Left ventricle myocardium superior (tissue), 1 donor: ENCODE measurements around the gene DUOX1. TPM values are rescaled to one million over a fixed set of nuclear protein-coding genes. Genes with fewer than 3 reads are reported as not detected.
"Not testable (repeated sequence)": the region's sequence is repeated elsewhere in the genome, so short reads cannot be mapped to it uniquely, and the experiment has no call there.

Experiments used
- ATAC-seq: fragments of 200-7000 bp; cut with Tn5 transposase; one replicate; pipeline ENCODE4 v1.9.1; 2020; ENCODE audit warnings: mild to moderate bottlenecking, moderate library complexity
- DNase-seq: peaks from one replicate; pipeline ENCODE4 v3.0.0-alpha.2; 2020
- intact Hi-C: fragments of 100-400 bp; cut with micrococcal nuclease; formaldehyde crosslinking; loops from one replicate; pipeline ENCODE4 v1.11.0; 2022
- total RNA-seq: library from RNA; stranded (reverse); fragmentation: NEBNext Ultra II Directional; extraction: Animal tissue kit (Norgen Biotek cat#: 25700); gene quantifications from one replicate; pipeline ENCODE4 v1.2.1, GENCODE V29; 2021
- donor health status: DM: no; HTN: yes; CAD: no; lungs with severe emphysema.

The DUOX1 gene
- total RNA-seq, 1 donor from 2014 or later, result 0.50 TPM

- DNase-seq, ATAC-seq, intact Hi-C loops: not testable (repeated sequence)
Observed at GRCh38 chr15:45104170-45104569, 25.6 kb upstream of the DUOX1 start.

DNA sequence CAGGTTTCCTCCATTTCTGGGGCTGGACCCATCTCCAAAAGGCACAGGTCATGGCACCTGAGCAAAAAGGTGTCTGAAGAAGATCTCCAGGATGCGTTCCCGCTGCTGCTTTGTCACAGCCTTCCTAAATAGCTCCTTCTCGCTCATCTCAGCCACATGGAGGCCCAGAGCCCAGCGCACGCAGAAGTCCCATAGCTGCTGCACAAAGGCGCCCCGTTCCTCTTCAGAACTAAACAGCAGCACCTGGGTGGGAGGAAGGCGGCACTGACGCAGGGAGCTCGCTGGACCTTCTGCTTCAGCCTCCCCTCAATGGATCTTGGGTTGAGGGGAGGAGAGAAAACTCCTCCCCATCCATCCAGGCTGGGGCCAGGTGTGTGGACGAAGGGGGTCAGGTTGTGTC, 24.2 kb upstream of the DUOX1 start:
- ATAC-seq (no peak), DNase-seq (no peak)
- intact Hi-C loops, result no loop called here

DNA sequence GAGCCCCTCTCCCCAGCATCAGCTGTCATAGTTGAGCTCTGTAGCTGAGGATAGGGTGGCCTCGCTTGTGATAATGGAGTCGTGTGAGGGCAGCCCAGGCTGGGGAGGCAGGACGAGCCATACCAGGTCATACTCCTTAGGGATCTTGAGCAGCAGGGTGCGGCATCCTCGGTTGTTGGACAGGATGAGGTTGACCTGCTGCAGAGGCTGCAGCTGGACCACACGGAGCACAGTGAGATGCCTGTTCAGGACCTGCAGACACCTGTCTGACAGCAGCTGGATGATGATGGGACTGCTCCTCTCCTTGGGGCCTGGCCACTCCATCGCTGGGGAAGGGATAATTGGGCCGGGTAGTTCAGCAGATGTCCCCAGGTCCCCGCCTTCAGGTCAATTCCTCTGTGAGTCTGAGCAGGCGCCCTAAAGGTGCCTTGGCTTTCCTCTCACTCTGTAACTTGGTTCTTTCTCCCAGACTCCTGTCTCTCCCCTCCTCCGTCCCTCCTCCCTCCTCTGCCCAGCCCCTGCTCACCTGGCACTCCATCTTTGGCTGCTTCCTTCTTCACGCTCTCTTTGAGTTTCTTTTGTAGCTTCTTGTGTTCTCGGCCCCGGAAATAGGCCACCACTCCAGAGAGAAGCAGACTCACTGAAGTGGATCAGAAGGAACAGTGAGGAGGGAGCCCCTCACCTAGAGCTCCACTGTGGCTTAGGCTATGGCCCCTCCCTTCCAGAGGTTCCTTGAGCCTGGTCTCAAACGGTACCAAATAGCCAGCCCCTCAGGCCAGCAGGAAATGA, 23.6 kb upstream of the DUOX1 start:
- ATAC-seq (no peak), DNase-seq (no peak)
- intact Hi-C loops, result no loop called here

- DNase-seq (no peak), ATAC-seq (no peak)
- intact Hi-C loops, result no loop called here
Observed at GRCh38 chr15:45107941-45108630, 21.7 kb upstream of the DUOX1 start.

DNA sequence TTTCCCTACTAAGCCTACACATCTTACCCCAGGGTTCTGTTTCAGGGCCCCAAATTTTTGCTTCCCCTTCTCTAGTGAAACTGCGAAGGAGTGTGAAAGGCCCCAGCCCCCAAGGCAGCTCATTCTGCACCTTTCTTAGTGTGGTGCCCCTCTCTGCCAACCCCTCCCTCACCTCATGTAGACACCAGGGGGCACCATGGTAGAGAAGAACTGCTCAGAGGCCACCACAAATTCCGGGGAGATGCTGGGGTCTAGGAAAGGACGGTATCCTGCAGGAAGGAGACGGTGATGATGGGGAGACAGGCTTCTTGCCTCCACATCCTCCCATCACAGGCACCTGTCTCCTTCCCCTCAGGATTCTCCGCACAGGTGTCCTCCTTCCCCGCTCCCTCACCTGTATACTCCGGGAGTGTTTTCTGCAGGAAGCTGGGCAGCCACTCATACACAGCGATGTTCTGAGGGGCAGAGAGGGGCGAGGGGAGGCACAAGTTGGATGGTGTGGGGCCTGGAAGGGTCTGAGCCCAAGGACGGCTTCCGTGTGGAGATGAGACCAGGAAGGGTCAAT, 19.5 kb upstream of the DUOX1 start:
- ATAC-seq, result no peak
- intact Hi-C loops, result no loop called here
- no peak for DNase-seq

DNA sequence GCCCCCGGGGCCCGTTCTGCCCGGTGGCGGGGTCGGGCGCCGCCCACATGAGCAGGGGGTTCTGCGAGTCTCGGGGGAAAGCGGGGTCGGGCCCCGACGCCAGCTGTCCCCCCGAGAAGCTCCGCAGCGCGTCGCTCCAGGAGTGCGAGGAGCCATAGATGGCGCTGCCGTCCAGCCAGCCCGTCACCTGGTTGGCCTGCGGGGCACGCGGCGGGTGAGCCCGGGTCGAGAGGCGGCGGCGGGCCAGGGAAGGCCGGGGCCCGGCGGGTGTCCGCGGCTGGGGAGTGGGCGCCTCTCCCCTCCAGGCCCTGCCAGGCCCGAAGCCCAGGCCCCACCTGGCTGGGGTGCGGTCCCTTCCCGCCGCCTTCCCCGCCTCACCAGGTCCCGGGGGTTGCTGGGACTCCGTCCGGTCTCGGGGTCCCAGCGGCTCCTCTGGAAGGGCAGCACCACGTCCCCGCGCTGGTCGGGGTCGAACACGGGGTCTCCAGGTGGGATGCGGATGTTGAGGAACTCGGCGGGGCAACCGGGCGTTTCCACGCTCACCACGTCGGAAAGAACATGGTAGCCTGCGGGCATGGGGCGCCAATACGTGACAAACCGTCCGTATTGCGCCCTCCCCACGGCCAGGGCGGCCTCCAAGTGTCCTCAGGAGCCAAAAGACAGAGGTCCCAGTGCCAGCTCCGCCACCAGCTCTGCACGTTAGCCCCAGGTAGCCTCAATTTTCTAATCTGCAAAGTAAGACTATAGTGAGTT, 18.2 kb upstream of the DUOX1 start:
- intact Hi-C loops, result no loop called here
- ATAC-seq, result no peak
- no peak for DNase-seq

GRCh38 chr15:45112143-45112590, 17.6 kb upstream of the DUOX1 start:
- no peak for ATAC-seq
- intact Hi-C loops, result no loop called here

DNA sequence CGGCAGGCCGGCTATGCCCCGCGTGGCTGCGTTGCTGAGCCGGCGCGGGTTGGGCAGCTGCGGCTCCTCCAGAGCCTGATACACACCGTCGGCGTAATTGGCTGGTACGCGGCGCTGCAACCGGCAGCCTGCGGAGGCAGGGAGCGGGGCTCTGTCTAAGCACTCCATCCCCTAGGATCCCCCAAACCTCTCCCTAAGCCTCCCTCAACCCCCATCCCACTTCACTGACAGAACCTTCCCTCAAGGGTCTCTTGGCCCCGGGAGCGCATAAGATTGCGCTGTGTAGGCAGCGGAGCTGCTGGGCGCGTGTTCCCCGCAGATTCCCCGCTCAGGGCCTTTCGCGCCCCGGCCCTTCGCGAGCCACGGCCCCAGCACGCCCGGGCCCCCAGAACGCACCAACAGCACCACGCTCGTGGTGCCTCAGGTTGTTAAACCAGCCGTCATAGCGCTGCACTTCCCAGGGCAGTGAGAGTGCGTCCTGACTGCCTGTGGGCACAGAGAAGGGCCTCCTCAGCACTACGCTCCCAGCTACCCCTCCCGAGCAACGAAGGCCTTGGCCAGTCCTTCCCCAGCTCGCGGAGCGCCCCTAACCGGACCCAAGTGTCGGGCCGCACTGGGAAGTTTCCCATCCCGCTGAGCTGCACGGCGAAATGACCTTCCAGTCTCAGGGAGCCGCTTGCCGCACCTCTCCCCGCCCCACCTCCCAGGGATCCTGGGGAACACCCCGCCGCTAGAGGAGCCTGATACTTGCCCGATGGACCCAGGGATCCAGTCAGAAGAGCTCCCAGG, 17.0 kb upstream of the DUOX1 start:
- ATAC-seq (no peak), DNase-seq (no peak)
- intact Hi-C loops, result no loop called here

More at GRCh38 chr15:45112143-45112590, 17.6 kb upstream of the DUOX1 start:
- DNase-seq, result no peak

DNA sequence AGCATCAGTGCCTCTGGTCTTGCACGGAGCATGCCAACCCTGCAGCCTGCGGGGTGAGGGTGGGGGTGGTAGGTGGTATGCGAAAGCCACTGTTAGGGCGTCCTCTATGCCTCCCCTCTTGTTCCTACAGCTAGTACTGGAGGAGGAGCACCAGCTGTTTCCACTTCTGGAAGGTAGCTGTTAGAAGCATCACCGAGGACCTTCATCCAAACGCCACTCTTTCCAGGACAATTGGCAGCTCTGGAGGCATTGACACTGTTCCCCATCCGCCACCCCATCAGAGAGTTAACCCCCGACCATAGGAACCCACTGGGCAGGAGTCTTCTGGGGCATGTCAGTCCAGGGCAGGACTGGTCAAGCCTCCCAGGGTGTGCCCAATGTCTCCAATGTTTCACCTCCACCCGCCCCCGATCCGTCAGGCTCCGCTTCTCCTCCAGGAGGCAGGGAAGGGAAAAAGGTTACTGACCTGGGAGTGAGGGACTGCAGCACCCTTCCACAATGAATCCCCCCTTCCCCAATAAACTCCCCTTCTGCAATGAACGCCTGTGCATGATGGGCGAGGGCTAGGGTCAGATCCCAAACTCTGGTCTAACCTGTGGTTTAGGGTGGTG, 16.3 kb upstream of the DUOX1 start:
- intact Hi-C loops, result no loop called here
- ATAC-seq (no peak), DNase-seq (no peak)

- ATAC-seq (no peak), DNase-seq (no peak)
- intact Hi-C loops, result no loop called here
Observed at GRCh38 chr15:45114076-45114750, 15.6 kb upstream of the DUOX1 start, which contains the start of the genes DUOX2 and DUOXA2. TSS of gene DUOX2 (minus strand) at chr15:45114172. CDS start at chr15:45113411, 761 bp downstream. TSS of gene DUOXA2 (plus strand) at chr15:45114326. CDS start at chr15:45114606, 280 bp downstream.

DNA sequence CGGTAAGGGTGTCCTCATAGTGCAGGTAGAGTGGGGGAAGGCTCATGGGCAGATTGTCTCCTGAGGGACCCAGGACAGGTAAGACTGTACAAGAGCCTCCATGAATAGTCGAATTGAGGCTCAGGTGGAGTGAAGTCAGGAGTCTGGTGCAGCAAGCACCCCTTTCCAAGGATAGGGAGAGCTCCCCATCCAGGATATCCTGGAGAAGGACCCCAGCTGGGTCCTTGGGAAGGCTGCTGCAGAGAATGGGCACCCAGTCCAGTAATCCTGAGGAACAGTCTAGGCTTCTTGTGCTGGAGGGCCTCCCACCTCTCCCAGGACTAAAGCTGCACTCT, 15.1 kb upstream of the DUOX1 start:
- DNase-seq, result no peak
- no peak for ATAC-seq
- intact Hi-C loops, result no loop called here

- ATAC-seq, result no peak
- DNase-seq, result no peak
- intact Hi-C loops, result no loop called here
Observed at GRCh38 chr15:45115312-45115820, 14.4 kb upstream of the DUOX1 start.

DNA sequence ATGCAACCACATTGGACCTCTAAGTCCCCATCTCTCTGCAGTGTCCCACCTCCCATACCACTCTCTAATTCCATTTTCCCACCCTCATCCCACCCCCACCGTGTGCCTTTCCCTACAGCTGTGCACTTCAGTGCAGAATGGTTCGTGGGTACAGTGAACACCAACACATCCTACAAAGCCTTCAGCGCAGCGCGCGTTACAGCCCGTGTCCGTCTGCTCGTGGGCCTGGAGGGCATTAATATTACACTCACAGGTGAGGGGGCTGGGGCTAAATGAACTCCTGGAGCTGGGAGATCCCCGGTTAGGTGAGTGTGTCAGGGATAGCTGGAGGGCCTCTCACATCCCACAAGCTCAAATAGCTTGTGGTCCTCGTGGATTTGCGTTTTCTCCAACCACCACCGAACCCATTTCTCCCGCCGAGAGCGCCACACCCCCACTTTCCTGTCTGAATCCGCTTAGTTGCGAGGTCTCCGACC, 13.8 kb upstream of the DUOX1 start:
- ATAC-seq, result no peak
- intact Hi-C loops, result no loop called here
- DNase-seq, result no peak

GRCh38 chr15:45116482-45117307, 13.1 kb upstream of the DUOX1 start:
- intact Hi-C loops, result no loop called here
- ATAC-seq (peak; percentile 10), DNase-seq (no peak)

DNA sequence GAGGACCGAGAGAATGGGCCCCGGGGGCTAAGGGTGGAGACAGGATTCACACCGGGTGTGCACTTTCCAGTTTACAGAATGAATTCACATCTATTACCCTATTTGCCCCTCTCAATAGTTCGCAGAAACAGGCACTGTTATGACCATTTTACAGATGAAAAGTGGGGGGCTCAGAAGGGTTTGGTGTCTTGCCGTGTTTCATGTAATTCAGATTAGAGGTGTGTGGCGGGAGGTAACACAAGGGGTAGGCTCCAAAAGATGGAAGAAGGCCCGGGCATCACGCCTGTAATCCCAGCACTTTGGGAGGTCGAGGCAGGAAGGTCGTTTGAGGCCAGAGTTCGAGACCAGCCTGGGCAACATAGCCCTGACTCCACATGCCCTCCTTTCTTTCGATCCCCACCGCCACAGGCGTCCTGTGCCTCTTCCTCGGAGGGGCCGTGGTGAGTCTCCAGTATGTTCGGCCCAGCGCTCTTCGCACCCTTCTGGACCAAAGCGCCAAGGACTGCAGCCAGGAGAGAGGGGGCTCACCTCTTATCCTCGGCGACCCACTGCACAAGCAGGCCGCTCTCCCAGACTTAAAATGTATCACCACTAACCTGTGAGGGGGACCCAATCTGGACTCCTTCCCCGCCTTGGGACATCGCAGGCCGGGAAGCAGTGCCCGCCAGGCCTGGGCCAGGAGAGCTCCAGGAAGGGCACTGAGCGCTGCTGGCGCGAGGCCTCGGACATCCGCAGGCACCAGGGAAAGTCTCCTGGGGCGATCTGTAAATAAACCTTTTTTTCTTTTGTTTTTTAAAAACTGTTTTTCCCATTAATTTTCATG, 12.3 kb upstream of the DUOX1 start:
- intact Hi-C loops, result no loop called here
- no peak for DNase-seq
- ATAC-seq, result peak; percentile 28

DNA sequence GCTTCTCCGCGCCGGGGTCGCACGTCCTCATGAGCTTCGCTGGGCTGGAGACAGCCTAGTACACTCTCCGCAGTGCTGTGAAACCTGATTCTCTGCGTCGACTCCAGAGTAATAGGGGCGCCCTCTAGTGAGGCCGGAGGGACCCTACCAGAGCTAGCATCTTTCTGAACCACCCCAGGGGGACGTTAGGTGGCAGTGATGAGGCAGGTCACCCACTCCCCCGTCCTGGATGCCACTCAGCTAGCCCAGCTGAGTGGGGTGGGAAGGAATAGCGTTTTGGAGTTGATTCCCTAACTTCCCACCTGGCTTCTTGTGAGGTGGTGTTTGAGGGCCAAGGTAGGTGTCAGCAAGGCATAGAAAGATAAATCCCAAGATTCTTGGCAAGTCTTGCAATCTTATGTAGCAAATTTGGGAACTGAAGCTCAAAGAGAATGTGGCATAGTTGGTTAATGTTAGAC, 11.6 kb upstream of the DUOX1 start:
- intact Hi-C loops, result no loop called here
- DNase-seq (peak; percentile 89), ATAC-seq (peak; percentile 98)
